GM21360 (cell line): ENCODE data around the gene RBP4.
"Not testable (repeated sequence)": the region's sequence is repeated elsewhere in the genome, so short reads cannot be mapped to it uniquely, and the experiment has no call there.

Source experiments
- ATAC-seq: cut with Tn5 transposase; IDR thresholded peaks from one replicate; pipeline ENCODE4 v1.9.1; 2021; ENCODE audit warnings: mild to moderate bottlenecking, moderate library complexity; ENCODE audit not compliant: unreplicated experiment

Gene RBP4

GRCh38 chr10:93567277-93568104, 33.5 kb downstream of the RBP4 start:
- no peak for ATAC-seq

- no peak for ATAC-seq
Measured at GRCh38 chr10:93566435-93567276, 34.4 kb downstream of the RBP4 start, which contains the start of gene FFAR4. Gene FFAR4, plus strand, starts transcription at chr10:93566665. Its CDS starts 56 bp downstream, at chr10:93566721.

DNA sequence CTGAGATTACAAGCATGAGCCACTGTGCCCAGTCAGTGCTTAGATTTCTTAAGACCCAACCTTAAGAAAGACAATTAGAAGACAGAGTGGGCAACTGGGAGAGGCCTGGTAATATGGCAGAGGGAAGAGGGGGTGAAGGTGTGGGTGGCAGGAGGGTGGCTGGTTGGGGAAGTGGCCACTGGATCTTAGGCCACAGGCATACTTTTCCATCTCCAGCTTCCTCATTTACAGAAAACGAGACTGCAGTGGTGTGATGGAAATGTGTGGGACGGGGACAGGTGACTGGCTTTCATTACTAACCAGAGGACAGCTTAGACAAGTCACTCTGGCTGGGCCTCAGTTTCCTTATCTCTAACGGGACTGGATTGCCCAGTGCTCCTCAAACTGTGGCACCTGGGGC, 35.6 kb downstream of the RBP4 start:
- ATAC-seq, result no peak

DNA sequence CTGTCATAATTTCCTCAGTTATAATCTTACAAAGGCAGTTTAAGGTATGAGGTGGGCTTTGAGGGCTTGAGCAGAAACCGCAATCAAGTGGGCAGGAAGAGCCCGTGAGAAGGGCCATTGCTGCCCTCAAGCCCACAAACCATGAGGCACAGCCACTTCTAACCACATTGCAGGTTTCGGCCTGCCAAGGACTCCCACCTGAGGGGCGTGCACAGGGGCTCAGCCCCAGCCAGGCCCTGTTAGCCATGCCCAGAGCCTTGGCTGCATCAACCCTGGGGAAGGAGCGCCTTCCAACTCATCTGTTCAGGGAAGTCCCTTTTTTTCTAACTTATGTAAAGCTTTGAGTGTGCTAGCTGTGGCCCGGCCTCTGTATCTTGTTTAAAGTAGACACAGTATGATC, 40.5 kb downstream of the RBP4 start:
- ATAC-seq, result no peak

DNA sequence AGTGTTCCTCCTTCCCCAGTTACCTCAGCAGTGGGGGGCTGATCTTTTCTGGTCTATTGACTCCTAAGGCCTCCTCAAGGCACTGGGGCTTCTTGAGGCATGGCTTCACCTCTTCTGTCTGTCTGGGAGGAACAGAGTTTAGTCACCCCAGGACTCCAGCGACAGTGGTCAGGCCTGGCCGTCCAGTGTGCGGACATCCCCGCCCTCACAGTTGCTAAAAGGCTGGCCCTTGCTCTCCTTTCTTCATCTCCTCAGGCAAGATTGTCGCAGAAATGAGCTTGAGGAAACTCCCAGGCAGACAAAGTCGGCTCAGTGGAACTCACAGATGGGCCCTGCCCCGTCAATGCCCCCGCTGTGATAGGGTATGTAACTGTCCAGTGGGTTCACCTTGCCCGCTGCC, 41.5 kb downstream of the RBP4 start:
- no peak for ATAC-seq

GRCh38 chr10:93554760-93555432, 46.1 kb downstream of the RBP4 start:
- ATAC-seq, result no peak

DNA sequence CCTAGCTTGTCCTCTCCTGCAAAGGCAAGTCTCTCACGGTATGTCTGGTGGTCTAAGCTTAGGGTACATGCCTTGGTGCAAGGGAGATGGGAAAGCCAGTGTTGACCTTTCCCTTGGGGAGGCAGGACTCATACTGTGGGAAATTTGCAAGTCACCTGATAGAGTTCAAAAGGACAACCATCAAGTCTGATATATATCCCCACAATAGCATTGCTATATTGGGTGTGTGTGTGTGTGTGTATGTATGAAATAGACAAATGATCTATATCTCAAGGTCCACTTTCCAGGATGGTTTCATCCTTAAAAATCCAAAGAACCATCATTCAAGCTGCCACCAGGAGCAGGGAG, 46.7 kb downstream of the RBP4 start:
- ATAC-seq, result no peak

DNA sequence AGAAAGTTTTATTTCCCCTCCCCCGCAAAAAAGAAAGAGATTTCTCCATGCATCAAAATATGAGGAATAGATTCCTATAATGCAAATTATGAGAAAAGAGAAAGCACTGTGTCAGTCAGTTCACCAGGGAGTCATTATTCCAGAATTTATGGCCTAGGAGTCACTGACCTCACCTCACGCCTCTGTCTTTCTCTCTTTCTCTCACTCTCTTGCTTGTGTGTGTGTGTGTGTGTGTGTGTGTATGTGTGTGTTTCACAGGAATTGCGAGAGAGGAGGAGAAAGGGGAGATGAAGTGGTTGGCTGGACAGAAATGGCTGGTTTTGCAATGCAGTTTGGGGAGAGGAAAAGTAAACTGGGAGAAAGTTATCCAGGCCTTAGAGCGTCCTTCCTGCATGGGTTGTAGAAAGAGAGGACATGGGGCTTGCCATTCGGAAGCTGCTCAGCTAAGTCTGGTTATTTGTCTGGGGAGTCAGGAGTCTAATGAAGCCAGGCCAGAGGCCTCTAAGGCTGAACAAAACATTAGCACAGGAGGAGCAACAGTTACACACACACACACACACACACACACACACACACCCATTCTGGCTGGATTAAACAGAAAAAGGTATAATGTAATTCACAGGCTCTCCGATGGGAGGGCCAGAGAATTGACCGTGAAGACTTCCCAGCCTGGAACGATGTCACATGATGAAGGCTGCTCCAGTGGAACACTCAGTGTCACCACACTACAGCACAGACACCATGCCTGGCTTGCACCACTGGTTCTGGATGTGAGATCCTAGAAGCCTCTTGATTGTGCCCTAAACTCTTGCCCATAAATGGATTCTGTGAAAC, 47.3 kb downstream of the RBP4 start:
- ATAC-seq, result no peak

GRCh38 chr10:93552780-93553179, 48.3 kb downstream of the RBP4 start:
- ATAC-seq, result no peak

GRCh38 chr10:93550606-93551005, 50.4 kb downstream of the RBP4 start:
- no peak for ATAC-seq

DNA sequence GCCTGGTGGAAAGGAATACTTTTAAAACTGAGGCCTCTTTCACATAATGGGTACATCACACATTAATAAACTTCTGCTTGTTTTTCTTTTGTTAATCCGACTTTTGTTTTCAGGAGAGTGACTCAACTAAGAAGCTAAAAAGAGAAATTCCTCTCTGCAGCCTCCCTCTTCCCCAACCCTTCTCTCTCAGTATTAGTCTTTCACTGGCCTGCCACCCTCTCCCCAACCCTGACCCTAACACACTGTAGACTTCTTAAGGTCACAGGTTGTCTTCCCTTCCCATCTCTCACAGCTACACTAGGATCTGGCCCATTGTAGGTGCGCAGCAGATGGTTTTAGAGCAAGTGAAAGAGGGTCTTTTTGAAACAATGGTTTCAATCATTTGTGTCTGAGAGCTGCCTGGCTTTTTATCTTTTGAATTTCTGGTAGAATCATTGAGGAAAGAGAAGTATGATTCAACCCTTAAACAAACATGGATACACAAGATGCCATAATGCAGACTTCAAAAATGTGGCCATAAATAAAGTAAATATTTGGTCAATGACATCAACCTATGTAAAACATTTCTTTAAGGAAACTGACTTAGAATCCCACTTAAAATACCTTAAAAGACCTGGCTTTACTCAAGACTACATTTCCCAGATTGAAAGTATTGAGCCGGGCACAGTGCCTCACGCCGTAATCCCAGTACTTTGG, 52.5 kb downstream of the RBP4 start:
- no peak for ATAC-seq

GRCh38 chr10:93547522-93547921, 53.5 kb downstream of the RBP4 start:
- ATAC-seq, result no peak

- not testable (repeated sequence) for ATAC-seq
Measured at GRCh38 chr10:93546995-93547394, 54.0 kb downstream of the RBP4 start.

- no peak for ATAC-seq
Measured at GRCh38 chr10:93542358-93542791, 58.7 kb downstream of the RBP4 start.
